ENCODE data around the gene IL4R.
"Not testable (repeated sequence)": the region's sequence is repeated elsewhere in the genome, so short reads cannot be mapped to it uniquely, and the experiment has no call there.

The IL4R gene

DNA sequence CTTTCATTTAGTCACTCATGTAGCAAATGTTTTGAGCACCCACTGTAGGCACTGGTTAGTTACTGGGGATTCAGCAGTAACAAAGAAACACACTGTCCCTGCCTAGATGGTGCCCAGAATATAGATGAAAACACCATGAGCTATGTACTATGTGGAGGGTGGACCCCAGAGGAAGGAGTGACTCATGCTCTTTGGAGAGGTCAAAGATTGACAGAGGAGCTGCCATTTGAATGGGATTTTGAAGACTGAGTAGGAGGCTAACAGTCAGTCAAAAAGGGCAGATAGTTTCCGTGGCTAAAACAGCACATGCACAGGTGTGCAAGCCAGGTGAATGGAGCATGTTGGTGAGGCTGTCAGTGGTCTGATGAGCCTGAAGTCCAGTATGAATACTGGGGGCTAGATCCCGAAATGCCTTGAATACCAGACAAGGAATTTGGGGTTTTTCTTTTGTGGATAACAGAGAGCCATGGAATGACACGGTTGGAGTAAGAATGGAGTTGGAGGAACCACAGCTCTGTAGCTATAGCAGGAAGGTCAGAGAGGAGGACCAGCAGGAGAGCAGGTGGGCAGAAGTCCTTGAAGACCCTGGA lies 94.3 kb downstream of the IL4R start:
- no peak for DNase-seq

DNA sequence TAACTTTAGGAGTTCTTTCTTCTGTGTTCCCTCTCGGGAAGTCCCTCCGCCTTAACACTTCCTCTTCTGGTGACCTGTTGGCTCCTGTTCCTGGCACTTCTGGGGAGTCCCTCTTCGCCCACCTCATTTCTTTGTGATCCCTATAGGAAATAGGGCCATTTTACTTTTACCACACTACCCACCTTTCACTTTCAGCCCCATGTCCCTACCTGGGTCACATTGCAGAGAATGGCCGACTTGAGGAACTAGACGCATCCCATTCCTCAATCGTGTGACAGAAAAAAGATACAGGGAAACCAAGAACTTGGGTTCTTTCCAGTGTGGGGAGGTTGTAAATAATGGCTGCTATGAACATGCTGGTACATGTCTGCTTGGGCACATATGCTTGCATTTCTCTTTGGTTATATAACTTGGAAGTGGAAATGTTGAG lies 94.8 kb downstream of the IL4R start:
- no peak for DNase-seq

DNA sequence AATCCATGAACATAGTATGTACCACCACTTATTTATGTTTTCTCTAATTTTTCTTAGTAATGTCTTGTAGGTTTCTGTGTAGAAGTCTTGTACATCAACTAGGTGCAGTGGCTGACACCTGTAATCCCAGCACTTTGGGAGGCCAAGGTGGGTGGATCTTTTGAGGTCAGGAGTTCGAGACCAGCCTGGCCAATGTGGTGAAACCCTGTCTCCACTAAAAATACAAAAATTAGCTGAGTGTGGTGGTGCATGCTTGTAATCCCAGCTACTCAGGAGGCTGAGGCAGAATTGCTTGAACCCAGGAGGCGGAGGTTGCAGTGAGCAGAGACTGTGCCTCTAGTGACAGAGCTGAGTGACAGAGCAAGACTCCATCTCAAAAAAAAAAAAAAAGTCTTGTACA lies 96.2 kb downstream of the IL4R start:
- not testable (repeated sequence) for DNase-seq

DNA sequence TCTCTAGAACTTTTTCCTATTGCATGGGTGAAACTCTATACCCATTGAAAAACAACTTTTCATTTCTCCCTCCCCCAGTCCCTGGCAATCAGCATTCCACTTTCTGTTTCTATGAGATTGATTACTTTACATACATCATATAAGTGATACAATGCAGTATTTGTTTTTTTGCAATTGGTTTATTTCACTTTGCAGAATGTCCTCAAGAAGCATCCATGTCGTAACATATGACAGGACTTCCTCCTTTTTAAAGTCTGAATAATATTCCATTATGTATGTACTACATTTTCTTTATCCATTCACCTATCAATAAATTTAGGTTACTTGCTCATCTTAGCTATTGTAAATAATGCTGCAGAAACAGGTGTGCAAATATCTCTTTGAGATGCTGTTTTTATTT lies 97.0 kb downstream of the IL4R start:
- DNase-seq = no peak

- no peak for DNase-seq
Measured at GRCh38 chr16:27413956-27414355, 100.2 kb downstream of the IL4R start.

Data from DMS153 (cell line).